Epithelial cell of esophagus (primary cell): ENCODE data around the gene SLIT2.

Source experiments
- DNase-seq: peaks from one replicate; pipeline ENCODE4 v3.0.0; 2010; ENCODE audit warnings: low read depth
- H3K4me3 ChIP-seq: 2 replicates; pipeline ENCODE4 v1.5.1; 2011; ENCODE audit warnings: mild to moderate bottlenecking, low read length, control low read depth
- CTCF ChIP-seq: IDR thresholded peaks from 2 replicates; pipeline ENCODE4 v1.5.1; 2011; ENCODE audit warnings: low read depth, mild to moderate bottlenecking, low read length, control low read depth, inconsistent platforms; ENCODE audit not compliant: insufficient read depth; ENCODE audit errors: missing control alignments

Gene SLIT2

GRCh38 chr4:20251796-20252655 lies at the start of gene SLIT2:
TSS of gene SLIT2 (plus strand) at chr4:20251905. CDS start at chr4:20253816, 1,911 bp downstream.
- TF ChIP-seq CTCF = no peak
- H3K4me3 ChIP-seq = peak within 1 kb of the TSS; percentile 56
- DNase-seq = peak; percentile 80

- DNase-seq = peak; percentile 25
- H3K4me3 ChIP-seq = no peak overlapping the region
- no peak for TF ChIP-seq CTCF
These were observed 48.2 kb upstream of the SLIT2 start for GRCh38 chr4:20203508-20203907.

- H3K4me3 ChIP-seq = no peak overlapping the region
- TF ChIP-seq CTCF = no peak
- DNase-seq = no peak
These were observed 34.2 kb upstream of the SLIT2 start for GRCh38 chr4:20217521-20217920.

- peak; percentile 25 for DNase-seq
- H3K4me3 ChIP-seq = no peak overlapping the region
- TF ChIP-seq CTCF = no peak
These were observed 33.8 kb upstream of the SLIT2 start for GRCh38 chr4:20217951-20218350.

GRCh38 chr4:20219521-20219920 lies 32.2 kb upstream of the SLIT2 start:
- no peak overlapping the region for H3K4me3 ChIP-seq
- no peak for TF ChIP-seq CTCF
- peak; percentile 13 for DNase-seq

- peak; percentile 53 for DNase-seq
- TF ChIP-seq CTCF = no peak
- H3K4me3 ChIP-seq = no peak overlapping the region
These were observed 13.7 kb upstream of the SLIT2 start for GRCh38 chr4:20237894-20238537.
